ENCODE measurements around the gene GRPR.

The GRPR gene

GRCh38 chrX:16186380-16187007 is 63.1 kb downstream of the GRPR start:
- no peak for DNase-seq

GRCh38 chrX:16187024-16187760 is 63.8 kb downstream of the GRPR start:
- no peak for DNase-seq

- DNase-seq, result no peak
These were observed 65.3 kb downstream of the GRPR start for GRCh38 chrX:16188687-16189086.

GRCh38 chrX:16191605-16192004 is 68.2 kb downstream of the GRPR start:
- no peak for DNase-seq

GRCh38 chrX:16196829-16197228 is 73.5 kb downstream of the GRPR start:
- no peak for DNase-seq

GRCh38 chrX:16199343-16199742 is 76.0 kb downstream of the GRPR start:
- no peak for DNase-seq

GRCh38 chrX:16202943-16203342 is 79.6 kb downstream of the GRPR start:
- no peak for DNase-seq
